Measurements from ENCODE around the gene TMEM62. TPM values are rescaled to one million over a fixed set of nuclear protein-coding genes. Genes with fewer than 3 reads are reported as not detected.

TMEM62 gene
- total and polyA plus RNA-seq, 2 of the 8 experiments (the other 6 are each of a cell fraction or from before 2014, with no cell fraction given), result 2.0 to 4.0 TPM

- no peak for TF ChIP-seq SAP30 (IDR thresholded peaks at IDR 0.05; ENCODE audit: insufficient read depth, insufficient replicate concordance, low read length)
- no peak for TF ChIP-seq TAF1 (IDR thresholded peaks at IDR 0.05; ENCODE audit: low read depth, low read length)
- no peak for TF ChIP-seq TEAD4 (IDR thresholded peaks at IDR 0.05; ENCODE audit: low read depth, low read length)
- no peak for TF ChIP-seq RBBP5 (IDR thresholded peaks at IDR 0.05; ENCODE audit: borderline replicate concordance, low read depth, low read length)
- TF ChIP-seq GABPA (IDR thresholded peaks at IDR 0.05; ENCODE audit: borderline replicate concordance, insufficient read depth, low read length), result no peak
Measured at GRCh38 chr15:43100971-43101370, 32.4 kb upstream of the TMEM62 start (continued).
